SH-SY5Y (cell line): ENCODE measurements around the gene TMC2.

Source experiments
- GATA2 ChIP-seq: IDR thresholded peaks from 2 replicates; pipeline ENCODE4 v1.6.1; 2011; ENCODE audit warnings: mild to moderate bottlenecking, low read depth, low read length
- GATA3 ChIP-seq: IDR thresholded peaks from 2 replicates; pipeline ENCODE4 v1.6.1; 2011; ENCODE audit warnings: low read depth, mild to moderate bottlenecking, low read length, moderate library complexity

- TF ChIP-seq GATA2 = no peak
- TF ChIP-seq GATA3 = no peak
Measured at GRCh38 chr20:2521369-2522305, 14.7 kb upstream of the TMC2 start.
